Chondrocyte (in vitro differentiated cells): Measurements from ENCODE around the gene THAP9. TPM values are rescaled to one million over a fixed set of nuclear protein-coding genes. Genes with fewer than 3 reads are reported as not detected.
"Not testable (repeated sequence)": the region's sequence is repeated elsewhere in the genome, so short reads cannot be mapped to it uniquely, and the experiment has no call there.

Source experiments
- DNase-seq: peaks from one replicate; pipeline ENCODE4 v3.0.0; 2021; ENCODE audit warnings: mixed read lengths, low spot score
- H3K27ac Mint-ChIP-seq: one replicate; pipeline ENCODE4 v1.8.0; 2021; ENCODE audit warnings: mild to moderate bottlenecking, moderate library complexity, mixed read lengths; ENCODE audit not compliant: unreplicated experiment
- H3K27me3 Mint-ChIP-seq: 2 replicates; pipeline ENCODE4 v1.8.0; 2021; ENCODE audit warnings: low read depth, mixed read lengths
- H3K36me3 Mint-ChIP-seq: 2 replicates; pipeline ENCODE4 v1.8.0; 2021; ENCODE audit warnings: low read depth, mixed read lengths
- H3K4me1 Mint-ChIP-seq: 2 replicates; pipeline ENCODE4 v1.8.0; 2021; ENCODE audit warnings: low read depth, mild to moderate bottlenecking, mixed read lengths
- H3K4me3 Mint-ChIP-seq: one replicate; pipeline ENCODE4 v1.8.0; 2021; ENCODE audit warnings: mild to moderate bottlenecking, moderate library complexity, mixed read lengths; ENCODE audit not compliant: unreplicated experiment
- H3K9me3 Mint-ChIP-seq: 2 replicates; pipeline ENCODE4 v1.8.0; 2021; ENCODE audit warnings: low read depth, mixed read lengths
- CTCF ChIP-seq: fragments of 200-600 bp; sonication (generic); IDR thresholded peaks from 2 replicates; pipeline ENCODE4 v1.5.0; 2021; ENCODE audit warnings: antibody characterized with exemption, mild to moderate bottlenecking, moderate library complexity
- total RNA-seq: library from RNA; stranded (reverse); gene quantifications from 3 replicates; pipeline ENCODE4 v1.2.1, GENCODE V29; 2021

THAP9 gene
- total RNA-seq, 1 donor from 2014 or later, result 4.3 TPM

DNA sequence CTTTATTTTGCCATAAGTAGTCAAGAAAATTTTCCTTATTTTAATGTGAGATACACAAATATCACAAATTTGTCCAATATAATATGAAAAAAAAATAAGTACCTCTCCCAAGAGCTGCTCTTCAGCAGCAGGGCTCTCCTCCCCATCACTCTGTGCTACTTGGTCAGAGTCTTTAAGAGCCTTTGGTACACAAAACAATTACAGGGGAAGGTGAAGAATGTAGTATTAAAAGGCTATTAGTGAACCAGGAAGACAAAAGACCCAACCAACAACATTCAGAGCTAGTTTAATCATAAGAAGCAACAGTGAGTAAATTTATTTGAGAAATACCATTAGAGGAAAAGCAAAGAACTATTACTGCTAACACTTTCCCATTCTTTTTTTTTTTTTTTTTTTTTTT, 39.0 kb upstream of the THAP9 start:
- DNase-seq, result no peak
- Mint-ChIP-seq H3K4me3 (no peak overlapping the region), H3K27ac (peak overlapping the region; percentile 75), H3K27me3 (no peaks in the 10 kb centered on the region), H3K36me3 (peaks cover 33% of the 10 kb centered on the region), H3K4me1 (peaks cover 37% of the 10 kb centered on the region), H3K9me3 (no peaks in the 10 kb centered on the region)
- TF ChIP-seq CTCF, result no peak

DNA sequence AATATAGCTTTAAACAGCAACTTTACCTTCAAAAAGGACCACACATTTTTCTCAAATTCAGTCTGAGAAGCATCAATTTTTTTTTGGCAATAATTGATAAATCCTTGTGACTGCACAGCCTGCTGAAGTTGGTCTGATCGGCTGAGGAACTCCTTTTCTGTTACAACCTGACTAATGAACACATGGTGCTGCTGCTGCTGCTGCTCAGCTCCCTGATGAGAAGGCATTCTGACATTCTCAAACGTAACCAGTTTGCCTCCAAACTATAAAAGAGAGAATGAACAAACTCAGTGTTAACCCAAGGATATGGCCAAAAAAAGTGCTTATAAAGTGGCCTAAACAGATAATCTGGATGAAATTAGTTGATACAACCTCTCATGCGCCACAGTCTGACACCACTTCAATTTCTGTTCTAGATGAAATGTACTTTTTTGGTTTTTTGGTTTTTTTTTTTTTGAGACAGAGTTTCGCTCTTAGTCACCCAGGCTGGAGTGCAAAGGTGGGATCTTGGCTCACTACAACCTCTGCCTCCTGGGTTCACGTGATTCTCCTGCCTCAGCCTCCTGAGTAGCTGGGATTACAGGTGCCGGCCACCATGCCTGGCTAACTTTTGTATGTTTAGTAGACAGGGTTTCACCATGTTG, 36.1 kb upstream of the THAP9 start:
- H3K4me1 Mint-ChIP-seq, result peaks cover 46% of the 10 kb centered on the region
- H3K27ac Mint-ChIP-seq, result peak overlapping the region; percentile 87
- H3K4me3 Mint-ChIP-seq, result no peak overlapping the region
- DNase-seq, result no peak
- H3K27me3 Mint-ChIP-seq, result no peaks in the 10 kb centered on the region
- TF ChIP-seq CTCF, result no peak
- peaks cover 37% of the 10 kb centered on the region for H3K36me3 Mint-ChIP-seq
- no peaks in the 10 kb centered on the region for H3K9me3 Mint-ChIP-seq

- Mint-ChIP-seq H3K36me3 (peaks cover 45% of the 10 kb centered on the region), H3K4me1 (peaks cover 46% of the 10 kb centered on the region), H3K9me3 (no peaks in the 10 kb centered on the region), H3K4me3 (no peak overlapping the region), H3K27ac (peak overlapping the region; percentile 96), H3K27me3 (no peaks in the 10 kb centered on the region)
- TF ChIP-seq CTCF, result no peak
- DNase-seq, result no peak
Observed at GRCh38 chr4:82865592-82865991, 34.9 kb upstream of the THAP9 start.

GRCh38 chr4:82866033-82866432, 34.5 kb upstream of the THAP9 start:
- Mint-ChIP-seq H3K27ac (peak overlapping the region; percentile 96), H3K36me3 (peaks cover 48% of the 10 kb centered on the region), H3K4me1 (peaks cover 46% of the 10 kb centered on the region)
- H3K9me3 Mint-ChIP-seq, DNase-seq, H3K27me3 Mint-ChIP-seq, H3K4me3 Mint-ChIP-seq: not testable (repeated sequence)

DNA sequence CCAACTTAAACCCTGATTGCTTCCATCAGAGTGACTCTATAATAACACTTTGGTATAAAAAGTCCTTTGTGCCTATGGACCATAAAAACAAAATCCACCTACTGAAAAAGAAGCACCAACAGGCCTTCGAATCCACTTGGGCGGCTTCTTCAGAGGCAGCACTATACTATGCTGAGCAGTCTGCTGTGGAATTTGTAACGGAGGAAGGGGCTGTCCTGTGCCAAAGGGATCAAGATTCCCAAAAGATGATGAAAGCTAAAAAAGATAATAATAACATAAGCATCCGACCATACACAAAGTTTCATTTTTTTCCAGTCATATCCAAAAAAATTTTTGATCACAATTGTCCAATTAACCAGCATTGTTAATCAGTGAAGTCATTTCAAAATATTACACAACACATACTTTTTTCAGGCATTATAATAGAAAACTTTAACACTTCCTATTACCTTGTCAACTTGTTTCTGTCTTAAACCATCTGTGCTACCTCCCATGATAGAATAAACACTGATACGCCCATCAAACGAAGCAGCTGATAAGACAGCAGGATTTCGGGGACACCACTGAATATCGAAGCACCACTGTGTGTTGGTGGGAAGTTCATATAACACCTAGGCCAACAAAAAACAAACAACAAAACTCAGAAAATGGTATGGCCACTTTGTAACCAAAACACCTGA, 33.7 kb upstream of the THAP9 start:
- Mint-ChIP-seq H3K27me3 (no peaks in the 10 kb centered on the region), H3K4me1 (peaks cover 39% of the 10 kb centered on the region), H3K36me3 (peaks cover 44% of the 10 kb centered on the region), H3K27ac (peak overlapping the region; percentile 96), H3K9me3 (no peaks in the 10 kb centered on the region), H3K4me3 (no peak overlapping the region)
- no peak for TF ChIP-seq CTCF
- DNase-seq, result no peak

- H3K27me3 Mint-ChIP-seq, result no peaks in the 10 kb centered on the region
Observed at GRCh38 chr4:82868572-82868971, 32.0 kb upstream of the THAP9 start.

More at GRCh38 chr4:82868572-82868971, 32.0 kb upstream of the THAP9 start:
- no peaks in the 10 kb centered on the region for H3K9me3 Mint-ChIP-seq
- no peak for TF ChIP-seq CTCF
- no peak overlapping the region for H3K4me3 Mint-ChIP-seq
- peaks cover 33% of the 10 kb centered on the region for H3K4me1 Mint-ChIP-seq
- peaks cover 41% of the 10 kb centered on the region for H3K36me3 Mint-ChIP-seq
- no peak for DNase-seq
- no peak overlapping the region for H3K27ac Mint-ChIP-seq
